ENCODE data around the gene DKK3.

- TF ChIP-seq ZNF8 (CRISPR knock-in tag; IDR thresholded peaks at IDR 0.05), result no peak
- TF ChIP-seq BACH2 (CRISPR knock-in tag; IDR thresholded peaks at IDR 0.05; ENCODE audit: borderline replicate concordance), result no peak
- TF ChIP-seq POU6F1 (CRISPR knock-in tag; IDR thresholded peaks at IDR 0.05; ENCODE audit: borderline replicate concordance, low read depth), result no peak
- no peak for TF ChIP-seq ZFP30 (CRISPR knock-in tag; IDR thresholded peaks at IDR 0.05)
- no peak for TF ChIP-seq TCF4 (CRISPR knock-in tag; IDR thresholded peaks at IDR 0.05; ENCODE audit: borderline replicate concordance)
- TF ChIP-seq PATZ1 (CRISPR knock-in tag; IDR thresholded peaks at IDR 0.05; ENCODE audit: borderline replicate concordance), result no peak
- no peak for TF ChIP-seq ZNF565 (CRISPR knock-in tag; conservative IDR thresholded peaks at IDR 0.05; ENCODE audit: low read depth)
Observed at GRCh38 chr11:12031856-12032544, 23.6 kb upstream of the DKK3 start.

All from SK-N-SH treated with all-trans-retinoic acid at 6 μM for 48 hours (cell line).